HEK293 (cell line): ENCODE measurements around the gene LDHD.
"Not testable (repeated sequence)": the region's sequence is repeated elsewhere in the genome, so short reads cannot be mapped to it uniquely, and the experiment has no call there.

Source experiments
- CTCF ChIA-PET: fragments of 350-600 bp; formaldehyde crosslinking; extraction: SDS; loops from one replicate; lab custom pipeline; 2021; ENCODE audit warnings: antibody characterized with exemption; lab: Yijun Ruan, JAX
- POLR2A ChIA-PET: fragments of 300-600 bp; formaldehyde crosslinking; extraction: SDS; loops from one replicate; lab custom pipeline; 2020; ENCODE audit warnings: antibody characterized with exemption, inconsistent platforms; lab: Yijun Ruan, JAX
- H3K27ac ChIP-seq: fragments of 200-500 bp; sonication (Bioruptor generic); 2 replicates; pipeline ENCODE4 v1.5.1; 2014; ENCODE audit warnings: low read depth, low read length, control low read depth, inconsistent platforms; ENCODE audit errors: extremely low read depth
- H3K36me3 ChIP-seq, 2 experiments: fragments of 200-500 bp in 1 of 2; sonication (Bioruptor generic) in 1 of 2; 1 replicate in 1 of 2; 2 replicates in 1 of 2; pipeline ENCODE4 v1.5.1; 2014 to 2017; ENCODE audit warnings: inconsistent platforms in 2 of 2, low read length in 2 of 2; ENCODE audit not compliant: control insufficient read depth in 2 of 2, insufficient read depth in 1 of 2
- H3K4me1 ChIP-seq: fragments of 200-500 bp; sonication (Bioruptor generic); 2 replicates; pipeline ENCODE4 v1.5.1; 2014; ENCODE audit warnings: mild to moderate bottlenecking, low read length, inconsistent platforms; ENCODE audit not compliant: control insufficient read depth, insufficient read depth
- H3K4me3 ChIP-seq: 2 replicates; pipeline ENCODE4 v1.5.1; 2011; ENCODE audit warnings: low read depth, mild to moderate bottlenecking, control low read depth, low read length, moderate library complexity
- H3K9me3 ChIP-seq: fragments of 200-500 bp; sonication (Bioruptor generic); 2 replicates; pipeline ENCODE4 v1.5.1; 2014; ENCODE audit warnings: low read depth, low read length, inconsistent platforms; ENCODE audit not compliant: control insufficient read depth, insufficient read depth
- GLI2 ChIP-seq: fragments of 450-650 bp; formaldehyde crosslinking; IDR thresholded peaks from 2 replicates; pipeline ENCODE4; 2017; ENCODE audit warnings: missing biosample characterization, missing genetic modification characterization, low read depth, borderline replicate concordance
- PRDM4 ChIP-seq: fragments of 450-650 bp; formaldehyde crosslinking; IDR thresholded peaks from 2 replicates; pipeline ENCODE4 v1.5.1; 2017; ENCODE audit warnings: missing biosample characterization, missing genetic modification characterization
- REST ChIP-seq: fragments of 450-650 bp; formaldehyde crosslinking; IDR thresholded peaks from 2 replicates; pipeline ENCODE4 v1.5.1; 2016; ENCODE audit warnings: missing biosample characterization, missing genetic modification characterization
- ZIC2 ChIP-seq: fragments of 450-650 bp; formaldehyde crosslinking; IDR thresholded peaks from 2 replicates; pipeline ENCODE4 v1.5.1; 2016; ENCODE audit warnings: missing biosample characterization, missing genetic modification characterization
- ZNF266 ChIP-seq: fragments of 450-650 bp; formaldehyde crosslinking; IDR thresholded peaks from 2 replicates; pipeline ENCODE4 v1.5.1; 2016; ENCODE audit warnings: missing biosample characterization, missing genetic modification characterization, low read depth
- ZNF324 ChIP-seq: fragments of 450-650 bp; formaldehyde crosslinking; IDR thresholded peaks from 2 replicates; pipeline ENCODE4 v1.5.1; 2016; ENCODE audit warnings: missing biosample characterization, missing genetic modification characterization
- ZNF341 ChIP-seq: fragments of 450-650 bp; formaldehyde crosslinking; IDR thresholded peaks from 2 replicates; pipeline ENCODE4; 2016; ENCODE audit warnings: low read depth, missing biosample characterization, missing genetic modification characterization
- ZNF354C ChIP-seq: fragments of 450-650 bp; formaldehyde crosslinking; IDR thresholded peaks from 2 replicates; pipeline ENCODE4 v1.5.1; 2016; ENCODE audit warnings: missing biosample characterization, missing genetic modification characterization, low read depth, borderline replicate concordance
- ZNF670 ChIP-seq: fragments of 450-650 bp; formaldehyde crosslinking; IDR thresholded peaks from 2 replicates; pipeline ENCODE4 v1.5.1; 2016; ENCODE audit warnings: missing biosample characterization, missing genetic modification characterization, low read depth
- ZNF776 ChIP-seq: fragments of 450-650 bp; formaldehyde crosslinking; IDR thresholded peaks from 2 replicates; pipeline ENCODE4 v1.5.0; 2017; ENCODE audit warnings: missing biosample characterization, missing genetic modification characterization, borderline replicate concordance
- TF ChIP-seq, protein P1 (sequence below): IDR thresholded peaks from 2 replicates; pipeline ENCODE4 v1.6.1; 2011; ENCODE audit warnings: mild to moderate bottlenecking, low read depth, low read length, borderline replicate concordance

The LDHD gene

GRCh38 chr16:75095204-75095621, 21.4 kb downstream of the LDHD start (continued):
- TF ChIP-seq, protein P1, sequence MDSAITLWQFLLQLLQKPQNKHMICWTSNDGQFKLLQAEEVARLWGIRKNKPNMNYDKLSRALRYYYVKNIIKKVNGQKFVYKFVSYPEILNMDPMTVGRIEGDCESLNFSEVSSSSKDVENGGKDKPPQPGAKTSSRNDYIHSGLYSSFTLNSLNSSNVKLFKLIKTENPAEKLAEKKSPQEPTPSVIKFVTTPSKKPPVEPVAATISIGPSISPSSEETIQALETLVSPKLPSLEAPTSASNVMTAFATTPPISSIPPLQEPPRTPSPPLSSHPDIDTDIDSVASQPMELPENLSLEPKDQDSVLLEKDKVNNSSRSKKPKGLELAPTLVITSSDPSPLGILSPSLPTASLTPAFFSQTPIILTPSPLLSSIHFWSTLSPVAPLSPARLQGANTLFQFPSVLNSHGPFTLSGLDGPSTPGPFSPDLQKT, result no peak
- TF ChIP-seq ZNF354C (tag by site-specific recombination), result no peak

DNA sequence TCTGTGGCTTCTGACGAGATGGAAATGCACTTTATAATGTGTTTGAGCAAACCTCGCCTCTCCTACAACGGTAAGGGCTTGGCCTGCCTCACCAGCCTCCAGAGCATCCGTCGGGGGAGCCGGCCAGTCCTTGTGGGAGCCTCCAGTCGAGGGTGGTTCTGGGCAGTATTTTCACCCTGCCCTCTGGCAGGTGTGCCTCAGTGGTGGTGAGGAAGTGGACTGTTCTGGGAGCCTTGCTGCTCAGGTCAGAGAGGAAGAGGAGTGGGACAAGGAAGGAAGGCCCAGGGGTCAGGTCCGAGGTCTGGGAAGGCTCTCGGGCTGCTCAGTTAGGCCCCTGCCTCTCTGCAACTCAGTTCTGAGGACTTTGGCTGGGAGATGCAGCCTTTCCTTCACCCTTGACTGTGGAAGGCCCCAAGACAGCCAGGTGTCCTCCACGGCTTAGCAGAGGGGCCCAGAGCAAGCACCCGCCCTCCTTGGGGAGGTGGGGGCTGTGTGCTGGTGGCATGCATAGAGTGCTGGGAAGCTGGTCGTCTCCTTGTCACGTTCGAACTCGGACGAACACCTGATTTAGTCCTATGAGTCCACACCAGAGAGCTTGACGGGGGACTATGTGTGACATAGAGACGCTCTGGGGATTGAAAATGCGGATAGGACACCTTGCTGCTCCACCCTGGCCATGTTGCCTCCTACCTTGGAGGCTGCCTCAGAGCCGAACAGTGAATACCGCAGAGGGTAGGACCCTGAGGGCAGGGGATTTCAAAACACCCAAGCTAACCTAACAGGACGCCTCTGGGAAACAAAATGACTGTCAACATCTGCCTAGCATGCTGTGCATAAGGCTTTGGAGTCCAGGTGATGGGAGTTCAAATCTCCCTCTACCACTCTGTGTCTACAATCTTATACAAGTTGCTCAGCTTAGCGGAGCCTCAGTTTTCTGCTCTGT, 22.7 kb downstream of the LDHD start:
- TF ChIP-seq ZNF670 (tag by site-specific recombination) (no peak), ZNF341 (tag by site-specific recombination) (no peak)
- no peaks in the 10 kb centered on the region for H3K9me3 ChIP-seq
- CTCF ChIA-PET, result interaction anchor here (0.6 kb wide), 1 partner anchor 96 kb away, joined by 4 read pairs; no protein-coding TSS in a partner anchor
- H3K4me1 ChIP-seq, result no peaks in the 10 kb centered on the region
- no peak overlapping the region for H3K27ac ChIP-seq
- H3K36me3 ChIP-seq, result no peaks in the 10 kb centered on the region
- POLR2A ChIA-PET, result no interaction called here
- no peak overlapping the region for H3K4me3 ChIP-seq

GRCh38 chr16:75092777-75093176, 23.8 kb downstream of the LDHD start:
- POLR2A ChIA-PET, result no interaction called here
- Histone ChIP-seq H3K9me3 (no peaks in the 10 kb centered on the region), H3K27ac (no peak overlapping the region), H3K4me1 (no peaks in the 10 kb centered on the region), H3K4me3 (no peak overlapping the region), H3K36me3 (no peaks in the 10 kb centered on the region)
- TF ChIP-seq REST, result no peak
- no peak for TF ChIP-seq ZNF670 (tag by site-specific recombination)
- TF ChIP-seq ZNF324 (tag by site-specific recombination), result no peak
- TF ChIP-seq ZNF776 (tag by site-specific recombination), result no peak
- no peak for TF ChIP-seq ZNF266
- TF ChIP-seq ZIC2 (tag by site-specific recombination), result no peak
- TF ChIP-seq PRDM4 (tag by site-specific recombination), result no peak
- TF ChIP-seq GLI2 (tag by site-specific recombination), result no peak
- TF ChIP-seq, all 188 proteins: peak for 0
- CTCF ChIA-PET, result no interaction called here

DNA sequence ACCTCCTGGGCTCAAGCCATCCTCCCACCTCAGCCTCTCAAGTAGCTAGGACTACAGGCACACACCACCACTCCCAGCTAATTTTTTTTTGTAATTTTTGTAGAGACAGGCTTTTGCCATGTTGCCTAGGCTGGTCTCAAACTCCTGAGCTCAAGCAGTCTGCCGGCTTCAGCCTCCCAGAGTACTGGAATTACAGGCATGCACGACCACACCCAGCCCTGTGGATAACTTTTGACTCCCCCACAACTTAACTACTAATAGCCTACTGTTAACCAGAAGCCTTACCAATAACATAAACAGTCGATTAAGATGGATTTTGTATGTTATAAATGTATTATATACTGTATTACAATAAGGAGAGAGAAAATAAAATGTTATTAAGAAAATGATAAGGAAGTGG, 25.0 kb downstream of the LDHD start:
- CTCF ChIA-PET, H3K36me3 ChIP-seq, POLR2A ChIA-PET, H3K9me3 ChIP-seq, H3K4me3 ChIP-seq, H3K27ac ChIP-seq, H3K4me1 ChIP-seq: not testable (repeated sequence)

GRCh38 chr16:75090899-75091298, 25.7 kb downstream of the LDHD start:
- H3K36me3 ChIP-seq, H3K4me1 ChIP-seq, POLR2A ChIA-PET, H3K4me3 ChIP-seq, H3K9me3 ChIP-seq, H3K27ac ChIP-seq: not testable (repeated sequence)
- CTCF ChIA-PET, result interaction anchor here (0.5 to 0.6 kb wide), 2 partner anchors 48 to 254 kb away, joined by 4 read pairs; no protein-coding TSS in a partner anchor
